PC-9 (cell line): ENCODE measurements around the gene LSM3. TPM values are rescaled to one million over a fixed set of nuclear protein-coding genes. Genes with fewer than 3 reads are reported as not detected.

ENCODE experiments used
- BruUV-seq: library from RNA; stranded (reverse); fragments of 400-500 nt; replicated peaks from 2 replicates; lab custom pipeline; 2021; lab: Mats Ljungman, UMichigan
- CTCF ChIA-PET: fragments of 300-600 bp; sonication (Branson Sonifier 250); formaldehyde crosslinking; loops from one replicate; lab custom pipeline; 2022; ENCODE audit warnings: antibody characterized with exemption; lab: Charles Lee
- POLR2A ChIA-PET: fragments of 300-600 bp; sonication (Branson Sonifier 250); formaldehyde crosslinking; loops from one replicate; lab custom pipeline; 2022; ENCODE audit warnings: antibody characterized with exemption; ENCODE audit not compliant: unreplicated experiment; lab: Charles Lee
- DNase-seq, 2 experiments: peaks; one replicate each; pipeline versions ENCODE4 v3.0.0 to v3.0.0-alpha.2; 2015 to 2022; ENCODE audit warnings: mixed read lengths in 1 of 2
- H2AFZ ChIP-seq: fragments of 200-600 bp; sonication (generic); 2 replicates; pipeline ENCODE4 v1.8.1; 2017; ENCODE audit warnings: antibody characterized with exemption
- H3F3A ChIP-seq: fragments of 200-600 bp; sonication (generic); 2 replicates; pipeline ENCODE4 v1.8.1; 2017; ENCODE audit warnings: antibody characterized with exemption, mild to moderate bottlenecking, low read depth; ENCODE audit not compliant: insufficient read depth
- H3K27ac ChIP-seq: fragments of 200-600 bp; sonication (generic); 2 replicates; pipeline ENCODE4 v1.6.1; 2016; ENCODE audit warnings: mixed run types
- H3K27me3 ChIP-seq: fragments of 200-600 bp; sonication (generic); 2 replicates; pipeline ENCODE4 v1.6.1; 2016; ENCODE audit warnings: low read depth, mixed run types; ENCODE audit not compliant: insufficient read depth
- H3K36me3 ChIP-seq: fragments of 200-600 bp; sonication (generic); 2 replicates; pipeline ENCODE4 v1.6.1; 2016; ENCODE audit warnings: low read depth, mixed run types
- H3K4me1 ChIP-seq: fragments of 200-600 bp; sonication (generic); replicated peaks from 2 replicates; pipeline ENCODE4 v1.6.1; 2016; ENCODE audit warnings: mixed run types; ENCODE audit not compliant: insufficient read depth
- H3K4me2 ChIP-seq: fragments of 200-600 bp; sonication (generic); 2 replicates; pipeline ENCODE4 v1.6.1; 2017; ENCODE audit warnings: mixed run types
- H3K4me3 ChIP-seq: fragments of 200-600 bp; sonication (generic); 2 replicates; pipeline ENCODE4 v1.6.1; 2016; ENCODE audit warnings: mixed run types
- H3K79me2 ChIP-seq: fragments of 200-600 bp; sonication (generic); 2 replicates; pipeline ENCODE4 v1.6.1; 2017; ENCODE audit warnings: low read depth, mixed run types
- H3K9me2 ChIP-seq: fragments of 200-600 bp; sonication (generic); 2 replicates; pipeline ENCODE4 v1.8.1; 2017; ENCODE audit warnings: mild to moderate bottlenecking; ENCODE audit not compliant: insufficient read depth
- H3K9me3 ChIP-seq: fragments of 200-600 bp; sonication (generic); 2 replicates; pipeline ENCODE4 v1.8.1; 2016; ENCODE audit warnings: low read depth; ENCODE audit not compliant: insufficient read depth
- H4K20me1 ChIP-seq: fragments of 200-600 bp; sonication (generic); 2 replicates; pipeline ENCODE4 v1.8.1; 2017; ENCODE audit not compliant: insufficient read depth
- EZH2 ChIP-seq: fragments of 200-600 bp; sonication (generic); IDR thresholded peaks from 2 replicates; pipeline ENCODE4 v1.8.0; 2017; ENCODE audit warnings: antibody characterized with exemption, low read depth
- intact Hi-C: fragments of 100-400 bp; cut with micrococcal nuclease; formaldehyde crosslinking; loops from one replicate; pipeline ENCODE4 v1.10.0; 2022; ENCODE audit not compliant: unreplicated experiment
- total RNA-seq: library from RNA; stranded (reverse); gene quantifications from 2 replicates; pipeline ENCODE4 v1.2.3, GENCODE V29; 2021
- TF ChIP-seq, protein P1 (sequence below): fragments of 200-600 bp; sonication (generic); conservative IDR thresholded peaks from 2 replicates; pipeline ENCODE4 v1.6.1; 2017; ENCODE audit warnings: mixed run types, antibody characterized with exemption, mild to moderate bottlenecking, moderate library complexity

LSM3 gene
- total RNA-seq, 1 experiment from 2014 or later: 18.3 TPM

DNA sequence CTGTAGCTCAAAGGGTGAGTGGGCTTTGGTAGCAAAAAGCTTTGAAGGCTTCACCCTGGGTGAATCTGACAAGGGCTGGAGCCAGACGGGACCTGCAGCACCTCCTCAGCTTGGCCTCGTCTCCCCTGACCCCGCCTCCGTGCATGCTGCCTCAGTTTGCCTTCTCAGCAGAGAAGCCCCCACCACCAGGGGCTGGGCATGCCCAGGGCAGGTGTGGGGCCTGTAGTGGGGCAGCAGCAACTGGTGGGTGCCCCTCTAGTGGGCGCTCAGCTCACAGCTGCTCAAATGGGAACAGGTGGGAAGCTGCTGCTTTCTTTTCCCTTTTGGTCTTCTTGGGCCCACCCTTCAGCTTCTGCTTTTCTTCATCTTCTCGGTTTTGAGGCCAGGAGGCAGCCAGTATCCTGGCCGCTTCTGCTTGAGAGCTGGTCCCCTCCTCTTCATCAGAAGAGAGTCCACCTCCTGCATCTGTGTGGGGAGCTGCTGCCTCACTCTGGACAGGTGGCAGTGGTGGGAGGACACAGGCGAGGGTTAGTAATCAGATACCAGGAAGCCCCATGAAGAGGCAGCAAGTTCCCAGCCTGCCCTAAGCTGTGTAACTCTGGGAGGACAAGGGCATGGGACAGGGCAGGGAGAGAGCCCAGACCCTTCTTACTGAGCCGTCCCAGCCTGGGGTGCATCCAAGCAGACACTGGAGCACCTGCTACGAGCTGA, 32.8 kb upstream of the LSM3 start:
- no TSS peak for BruUV-seq
- Histone ChIP-seq H4K20me1 (no peaks in the 10 kb centered on the region), H3K4me3 (peak overlapping the region; percentile 51; the same call in 1 of the 2 replicates), H3K27me3 (no peaks in the 10 kb centered on the region), H3K4me1 (peaks cover 44% of the 10 kb centered on the region), H3K4me2 (peak overlapping the region; percentile 88), H2AFZ (no peak overlapping the region), H3K9me2 (no peaks in the 10 kb centered on the region), H3K79me2 (no peaks in the 10 kb centered on the region), H3K9me3 (no peaks in the 10 kb centered on the region), H3K36me3 (peaks cover 19% of the 10 kb centered on the region), H3K27ac (peak overlapping the region; percentile 88), H3F3A (peaks cover 37% of the 10 kb centered on the region)
- DNase-seq: no peak
- TF ChIP-seq EZH2: no peak
- TF ChIP-seq, protein P1, sequence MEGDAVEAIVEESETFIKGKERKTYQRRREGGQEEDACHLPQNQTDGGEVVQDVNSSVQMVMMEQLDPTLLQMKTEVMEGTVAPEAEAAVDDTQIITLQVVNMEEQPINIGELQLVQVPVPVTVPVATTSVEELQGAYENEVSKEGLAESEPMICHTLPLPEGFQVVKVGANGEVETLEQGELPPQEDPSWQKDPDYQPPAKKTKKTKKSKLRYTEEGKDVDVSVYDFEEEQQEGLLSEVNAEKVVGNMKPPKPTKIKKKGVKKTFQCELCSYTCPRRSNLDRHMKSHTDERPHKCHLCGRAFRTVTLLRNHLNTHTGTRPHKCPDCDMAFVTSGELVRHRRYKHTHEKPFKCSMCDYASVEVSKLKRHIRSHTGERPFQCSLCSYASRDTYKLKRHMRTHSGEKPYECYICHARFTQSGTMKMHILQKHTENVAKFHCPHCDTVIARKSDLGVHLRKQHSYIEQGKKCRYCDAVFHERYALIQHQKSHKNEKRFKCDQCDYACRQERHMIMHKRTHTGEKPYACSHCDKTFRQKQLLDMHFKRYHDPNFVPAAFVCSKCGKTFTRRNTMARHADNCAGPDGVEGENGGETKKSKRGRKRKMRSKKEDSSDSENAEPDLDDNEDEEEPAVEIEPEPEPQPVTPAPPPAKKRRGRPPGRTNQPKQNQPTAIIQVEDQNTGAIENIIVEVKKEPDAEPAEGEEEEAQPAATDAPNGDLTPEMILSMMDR: no peak
- intact Hi-C loops: loop anchor here (2.0 kb wide), 1 partner anchor 33 kb away; the partner anchor contains the start of genes LSM3 and XPC
- ChIA-PET CTCF (interaction anchor here (0.6 to 1.0 kb wide), 5 partner anchors 22 to 261 kb away, joined by 3 to 4 read pairs (median 3); no protein-coding TSS in a partner anchor), POLR2A (interaction anchor here (0.5 to 1.3 kb wide), 5 partner anchors 20 to 1688 kb away, joined by 3 to 16 read pairs (median 6); partner anchors contain the start of genes CHCHD4 and TMEM43)

DNA sequence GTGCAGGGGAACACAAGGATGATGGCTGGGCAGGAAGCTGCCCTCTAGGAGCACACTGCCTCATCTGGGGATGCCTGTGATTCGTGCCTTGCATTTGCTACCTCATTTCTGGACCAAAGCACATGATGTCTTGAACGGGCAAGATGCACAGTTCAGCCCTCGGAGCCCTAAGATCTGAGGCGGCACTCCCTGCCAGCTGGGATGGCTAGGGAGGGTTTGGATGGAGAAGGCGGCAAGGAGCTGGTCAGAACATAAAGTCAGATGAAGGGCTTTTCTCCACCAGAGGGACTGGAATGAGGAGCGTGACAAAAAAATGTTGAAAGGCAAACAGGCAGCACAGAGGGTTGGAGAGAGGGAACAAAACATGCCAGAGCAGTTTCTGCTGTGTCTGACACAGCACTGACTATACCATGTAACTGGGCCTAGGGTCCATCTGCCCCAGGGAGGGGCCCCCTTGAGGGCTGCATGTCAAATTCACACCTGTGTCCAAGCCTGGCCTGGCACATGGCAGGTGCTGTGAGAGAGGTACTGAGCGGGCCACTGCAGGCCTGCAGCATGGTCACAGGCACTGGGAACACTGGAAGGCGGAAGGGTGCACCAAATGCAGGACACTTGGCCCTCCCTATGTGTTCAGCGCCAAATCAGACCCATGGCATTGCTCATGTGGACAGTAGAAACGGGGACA, 32.1 kb upstream of the LSM3 start:
- Histone ChIP-seq H3K4me1 (peaks cover 44% of the 10 kb centered on the region), H3K27ac (no peak overlapping the region), H2AFZ (no peak overlapping the region), H3K9me3 (no peaks in the 10 kb centered on the region), H3K4me2 (no peak overlapping the region), H4K20me1 (no peaks in the 10 kb centered on the region), H3K9me2 (no peaks in the 10 kb centered on the region), H3K36me3 (peaks cover 19% of the 10 kb centered on the region), H3F3A (peaks cover 37% of the 10 kb centered on the region), H3K79me2 (no peaks in the 10 kb centered on the region), H3K4me3 (no peak overlapping the region), H3K27me3 (no peaks in the 10 kb centered on the region)
- DNase-seq: no peak
- POLR2A ChIA-PET: interaction anchor here (0.5 to 0.6 kb wide), 2 partner anchors 179 to 1688 kb away, joined by 3 to 5 read pairs; no protein-coding TSS in a partner anchor
- no peak for TF ChIP-seq EZH2
- TF ChIP-seq, protein P1: no peak
- BruUV-seq: no TSS peak
- intact Hi-C loops: no loop called here
- CTCF ChIA-PET: interaction anchor here (0.6 to 1.0 kb wide), 4 partner anchors 23 to 250 kb away, joined by 3 to 4 read pairs (median 3); no protein-coding TSS in a partner anchor

DNA sequence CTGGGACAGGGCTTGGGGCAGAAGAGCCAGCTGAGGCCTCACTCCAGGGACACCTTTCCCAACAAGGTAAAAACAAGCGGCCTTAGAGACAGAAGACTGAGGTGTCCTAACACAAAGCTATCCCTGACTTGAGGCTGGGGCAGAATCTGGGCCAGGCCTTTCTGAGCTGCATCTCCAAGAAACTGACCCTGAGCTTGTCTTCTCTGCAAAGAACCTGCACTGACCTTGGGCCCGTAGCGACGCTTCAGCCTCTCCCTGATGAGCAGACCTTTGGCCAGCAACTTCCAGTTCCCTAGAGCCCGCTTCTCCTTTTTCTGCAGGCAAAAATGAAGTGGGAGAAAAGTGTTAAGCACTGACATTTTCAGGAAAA, 31.6 kb upstream of the LSM3 start:
- intact Hi-C loops: no loop called here

More for the DNA sequence above, 31.6 kb upstream of the LSM3 start:
- Histone ChIP-seq H3F3A (peaks cover 35% of the 10 kb centered on the region), H3K9me2 (no peaks in the 10 kb centered on the region), H3K27ac (no peak overlapping the region), H3K9me3 (no peaks in the 10 kb centered on the region), H4K20me1 (no peaks in the 10 kb centered on the region), H3K4me1 (peaks cover 41% of the 10 kb centered on the region), H3K36me3 (peaks cover 18% of the 10 kb centered on the region), H2AFZ (no peak overlapping the region), H3K27me3 (no peaks in the 10 kb centered on the region), H3K4me2 (no peak overlapping the region), H3K79me2 (no peaks in the 10 kb centered on the region), H3K4me3 (no peak overlapping the region)
- TF ChIP-seq, protein P1: no peak
- no peak for TF ChIP-seq EZH2
- ChIA-PET CTCF (no interaction called here), POLR2A (interaction anchor here (0.6 kb wide), 1 partner anchor 179 kb away, joined by 3 read pairs; no protein-coding TSS in a partner anchor)
- no TSS peak for BruUV-seq
- no peak for DNase-seq
